Activated CD8-positive, alpha-beta memory T cell treated with anti-CD3 and anti-CD28 coated beads for 36 hours (primary cell): ENCODE measurements around the gene PTN. TPM values are rescaled to one million over a fixed set of nuclear protein-coding genes. Genes with fewer than 3 reads are reported as not detected.

Source experiments
- CTCF ChIA-PET: fragments of 350-600 bp; sonication (Branson Sonifier 250); formaldehyde crosslinking; loops from one replicate; lab custom pipeline; 2021; ENCODE audit warnings: antibody characterized with exemption; lab: Charles Lee
- POLR2A ChIA-PET: fragments of 350-600 bp; sonication (Branson Sonifier 250); formaldehyde crosslinking; loops from one replicate; lab custom pipeline; 2021; ENCODE audit warnings: antibody characterized with exemption; lab: Charles Lee
- total RNA-seq, 2 experiments: library from RNA; stranded (reverse); gene quantifications; one replicate each; pipeline ENCODE4 v1.2.3, GENCODE V29; 2021

Gene PTN, protein sequence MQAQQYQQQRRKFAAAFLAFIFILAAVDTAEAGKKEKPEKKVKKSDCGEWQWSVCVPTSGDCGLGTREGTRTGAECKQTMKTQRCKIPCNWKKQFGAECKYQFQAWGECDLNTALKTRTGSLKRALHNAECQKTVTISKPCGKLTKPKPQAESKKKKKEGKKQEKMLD
- not detected for total RNA-seq

DNA sequence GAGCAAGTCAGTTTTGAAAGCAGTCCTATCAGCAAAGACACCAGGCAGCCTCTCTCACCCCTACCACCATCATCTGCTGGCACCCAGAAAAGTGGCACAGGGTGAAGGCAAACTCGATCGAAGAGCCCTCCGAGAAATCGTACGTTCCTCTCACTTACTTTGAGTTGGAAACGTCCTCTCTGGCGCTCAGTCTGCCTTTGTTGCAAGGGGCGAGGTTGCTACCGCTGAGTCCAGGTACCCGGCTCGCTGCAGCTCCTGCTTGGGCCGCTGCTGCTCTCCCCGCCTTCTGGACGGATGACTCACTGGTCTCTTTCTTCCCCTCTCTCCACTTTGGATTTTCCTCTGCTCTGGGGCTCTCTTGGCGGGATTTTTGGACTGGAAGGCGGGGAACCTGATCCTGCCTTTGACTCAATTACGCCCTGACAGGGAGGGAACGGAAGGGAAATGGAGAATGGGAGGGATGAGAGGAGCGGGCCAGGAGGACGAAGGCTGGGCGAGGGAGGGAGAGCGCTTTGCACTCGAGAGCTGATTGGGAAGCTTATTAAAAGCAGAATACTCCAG is at the start of gene PTN:
Gene PTN, minus strand, starts transcription at position 453 of the 561 bp plus-strand sequence. CDS start 88,760 bp downstream, outside the sequence.
- ChIA-PET CTCF (no interaction called here), POLR2A (no interaction called here)

DNA sequence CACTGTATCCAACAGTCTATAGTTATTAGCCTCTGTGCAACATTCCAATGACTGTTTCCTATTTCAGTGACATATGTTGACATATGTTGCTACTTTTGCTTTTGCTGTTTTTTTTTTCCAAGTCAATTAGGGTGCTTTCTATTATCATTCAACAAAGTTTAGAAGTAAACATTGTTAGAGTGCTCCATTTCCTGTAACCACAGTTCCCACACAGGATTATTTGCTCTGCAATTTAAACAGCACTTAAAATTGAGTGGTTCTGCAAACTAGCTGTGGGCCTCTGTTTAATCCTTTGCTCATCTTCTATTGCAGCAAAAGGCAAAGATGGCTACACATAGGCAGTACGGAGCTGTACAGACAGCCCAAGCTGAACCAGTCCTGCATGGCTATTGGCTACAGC is 46.5 kb upstream of the PTN start:
- POLR2A ChIA-PET, result no interaction called here
- CTCF ChIA-PET, result no interaction called here

DNA sequence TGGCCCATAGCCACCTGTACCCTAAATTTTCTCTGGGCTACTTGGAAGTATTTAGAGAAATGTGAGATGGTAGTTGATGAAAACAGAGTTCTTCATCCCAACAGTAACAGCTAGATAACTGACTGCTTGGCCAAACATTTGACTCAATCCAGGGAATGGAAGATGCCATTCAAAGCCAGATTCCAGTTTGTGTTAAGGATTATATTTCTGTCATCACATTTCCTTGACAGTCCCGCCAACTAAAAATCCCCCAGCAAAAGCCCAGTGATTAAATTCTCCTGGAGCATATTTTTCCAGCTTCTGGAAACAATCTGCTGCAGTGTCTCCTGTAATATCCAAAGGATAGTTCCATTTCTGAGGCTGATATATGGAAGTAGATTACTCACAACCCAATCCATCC is 45.4 kb upstream of the PTN start:
- ChIA-PET CTCF (no interaction called here), POLR2A (no interaction called here)

DNA sequence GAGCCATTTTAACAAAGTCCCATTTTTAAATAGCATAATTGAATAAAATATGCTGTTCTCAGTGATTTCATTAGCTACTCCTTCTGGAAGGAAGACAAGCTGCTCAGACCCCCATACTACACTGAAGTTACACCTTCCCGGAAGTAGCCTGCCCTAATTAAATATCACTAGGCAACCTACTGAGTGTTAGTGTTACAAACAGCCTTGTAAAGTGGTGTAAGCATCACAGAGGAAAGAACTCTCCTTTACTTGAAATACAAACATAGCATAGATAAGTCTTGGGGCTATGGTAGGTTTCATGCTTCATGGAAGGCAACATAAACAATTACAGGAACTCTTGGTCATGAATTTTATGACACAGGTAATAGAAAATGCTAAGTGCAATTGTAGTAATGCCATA is 43.4 kb upstream of the PTN start:
- POLR2A ChIA-PET, result no interaction called here

DNA sequence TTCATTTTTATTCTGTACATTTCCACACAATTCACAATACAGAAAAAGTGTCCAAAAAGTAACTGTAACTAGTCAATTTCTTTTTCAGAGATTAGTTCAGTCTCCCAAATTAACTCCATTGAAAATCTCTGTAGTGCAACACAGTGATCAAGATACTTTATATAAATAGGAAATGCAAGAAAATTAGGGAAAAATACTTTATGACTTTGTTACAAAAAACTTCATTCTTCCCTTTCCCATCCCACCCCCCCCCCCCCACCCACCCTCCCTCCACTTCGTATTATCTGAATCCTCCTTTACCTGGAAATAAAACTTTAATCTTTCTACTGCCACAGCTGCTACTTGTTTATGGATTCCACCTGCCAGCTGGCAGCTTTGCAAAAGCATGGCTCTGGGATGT is 37.5 kb upstream of the PTN start:
- ChIA-PET CTCF (no interaction called here), POLR2A (no interaction called here)

More for the DNA sequence above, 43.4 kb upstream of the PTN start:
- CTCF ChIA-PET, result no interaction called here

DNA sequence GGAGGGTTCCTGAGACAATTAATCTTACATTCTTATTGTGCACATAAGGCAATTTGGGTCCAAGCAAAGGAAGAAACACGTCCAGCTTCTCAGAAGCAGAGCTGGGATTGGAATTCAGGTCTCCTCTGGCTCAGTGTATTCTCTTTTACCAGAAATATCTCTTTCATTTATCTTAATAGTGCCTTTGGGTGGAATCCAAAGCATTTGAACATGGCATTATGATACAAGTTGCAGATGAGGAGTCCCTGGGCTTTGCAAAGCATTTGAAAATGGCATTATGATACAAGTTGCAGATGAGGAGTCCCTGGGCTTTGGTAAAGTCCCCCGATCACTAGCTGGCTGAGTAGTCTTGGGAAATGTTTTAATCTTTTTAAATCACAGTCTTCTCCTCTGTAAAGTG is 30.0 kb upstream of the PTN start:
- CTCF ChIA-PET, result no interaction called here
- POLR2A ChIA-PET, result no interaction called here

DNA sequence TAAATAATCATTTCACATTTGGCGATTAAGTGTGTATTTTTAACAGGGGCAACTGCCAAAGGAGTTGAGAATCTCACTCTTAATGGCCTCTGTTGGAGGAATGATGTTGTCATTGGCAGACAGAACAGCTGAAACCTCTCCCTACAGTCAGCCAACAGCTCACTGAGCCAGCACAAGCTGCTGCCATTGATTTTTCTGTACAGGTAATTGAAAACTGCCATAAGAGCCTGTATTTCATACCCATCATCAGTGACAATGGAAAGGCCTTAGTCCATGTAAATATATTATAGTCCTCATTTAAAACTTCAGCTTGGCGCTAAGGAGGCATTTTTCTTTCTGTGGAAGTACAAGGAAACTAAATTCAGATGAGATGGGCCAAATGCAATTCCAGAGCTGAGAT is 28.1 kb upstream of the PTN start:
- CTCF ChIA-PET, result no interaction called here
- POLR2A ChIA-PET, result no interaction called here

DNA sequence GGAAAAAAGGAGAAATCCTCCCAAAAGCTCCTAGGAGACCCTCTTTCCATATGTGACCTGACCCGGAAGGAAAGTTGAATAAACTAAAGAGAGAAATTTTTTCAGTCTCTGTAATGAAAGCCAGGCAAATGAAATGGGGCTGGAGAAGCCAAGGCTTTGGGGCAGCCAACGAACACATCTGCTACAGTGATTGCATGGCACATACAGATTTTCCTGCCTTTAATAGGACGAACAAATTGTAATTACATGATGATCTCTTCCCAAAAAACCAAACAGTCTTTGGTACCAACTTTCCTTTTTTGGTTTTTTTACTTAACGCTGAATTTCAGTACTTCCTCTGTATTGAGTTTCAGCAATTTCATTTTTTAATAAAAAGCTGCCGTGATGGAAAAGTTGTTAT is 23.5 kb upstream of the PTN start:
- CTCF ChIA-PET, result no interaction called here
- POLR2A ChIA-PET, result no interaction called here

DNA sequence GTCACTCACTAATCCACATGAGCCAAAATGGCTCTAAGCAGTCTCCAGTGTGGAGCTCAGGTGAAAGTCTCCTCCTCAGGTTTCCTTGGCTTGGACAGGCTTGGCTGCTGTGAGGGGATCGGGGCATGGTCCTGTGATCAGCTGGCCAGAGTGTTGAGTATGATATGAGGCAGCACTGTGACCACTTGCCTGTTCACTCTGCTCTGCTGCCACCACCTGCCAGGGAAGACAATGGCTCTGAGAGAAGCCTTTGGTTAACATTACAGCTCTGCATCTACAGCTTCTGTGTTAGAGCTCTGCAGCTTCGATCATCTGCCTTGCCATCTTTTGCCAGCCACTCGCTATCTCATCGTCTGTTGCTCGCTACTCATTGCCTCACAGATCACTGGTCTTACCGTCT is 20.1 kb upstream of the PTN start:
- ChIA-PET CTCF (no interaction called here), POLR2A (no interaction called here)

DNA sequence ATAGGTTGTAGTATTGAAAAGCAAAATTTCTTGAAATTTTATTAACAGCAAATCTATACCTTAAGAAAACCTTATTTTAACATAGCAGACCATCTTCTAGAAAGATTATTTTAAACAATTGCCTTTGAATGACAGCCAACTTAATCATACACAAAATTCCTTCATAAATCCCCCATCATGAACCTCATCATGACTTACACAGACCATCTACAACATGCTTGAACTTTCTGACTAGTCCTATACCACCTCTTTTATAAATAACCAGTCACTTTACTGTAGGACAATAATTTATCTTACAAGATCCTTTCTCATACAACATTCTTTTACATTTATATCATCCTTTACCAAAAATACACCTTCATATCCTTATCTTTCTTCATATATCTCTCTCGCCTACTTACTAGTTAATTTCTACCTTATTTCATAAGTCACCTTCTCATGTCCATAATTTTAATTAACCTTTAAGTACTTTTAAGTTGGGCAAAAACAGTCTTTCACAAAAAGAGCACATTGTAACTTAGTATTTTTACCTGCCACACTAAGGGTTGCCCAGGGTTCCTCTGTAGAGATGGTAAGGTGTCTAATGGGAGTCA is 16.6 kb upstream of the PTN start:
- ChIA-PET CTCF (interaction anchor here (0.6 kb wide), 1 partner anchor 138 kb away, joined by 4 read pairs; no protein-coding TSS in a partner anchor), POLR2A (no interaction called here)

DNA sequence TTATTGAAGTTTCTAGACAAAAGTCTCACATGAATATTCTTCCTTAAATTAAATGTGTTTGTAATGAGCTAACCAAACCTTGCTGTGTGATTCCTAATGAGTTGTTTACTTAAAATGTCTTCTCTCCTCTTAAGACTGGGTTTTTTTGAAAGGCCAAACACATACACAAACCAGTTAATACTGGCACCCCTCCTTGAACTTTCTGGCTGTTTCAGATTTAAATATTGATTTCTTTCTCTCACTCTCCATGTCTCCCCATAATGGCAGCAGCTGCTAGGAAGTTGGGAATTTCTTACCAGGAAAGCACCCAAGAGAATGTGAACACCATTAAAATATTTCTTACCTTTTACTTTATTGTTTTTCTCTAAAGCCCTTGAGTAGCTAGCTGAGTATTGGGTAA is 11.4 kb upstream of the PTN start:
- ChIA-PET POLR2A (no interaction called here), CTCF (no interaction called here)

DNA sequence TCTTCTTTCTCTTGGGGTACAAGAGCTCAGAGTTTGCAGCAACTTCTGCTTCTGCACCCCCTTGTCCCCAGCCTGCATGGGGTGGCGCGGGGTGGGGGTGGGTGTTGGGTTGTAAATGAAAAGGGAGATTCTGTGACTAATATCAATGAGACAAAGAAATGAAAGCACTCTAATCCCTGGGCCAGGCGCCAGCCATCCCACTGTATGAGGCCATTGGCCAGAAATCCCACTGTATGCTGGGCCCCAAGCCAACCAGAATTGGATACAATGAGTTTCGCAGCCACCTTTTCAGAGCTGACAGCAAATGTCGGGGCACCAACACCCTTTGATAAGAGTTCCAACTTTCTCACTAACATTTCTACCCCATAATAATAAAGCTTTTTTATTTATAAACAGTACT is 10.9 kb upstream of the PTN start:
- CTCF ChIA-PET, result no interaction called here
- POLR2A ChIA-PET, result no interaction called here

DNA sequence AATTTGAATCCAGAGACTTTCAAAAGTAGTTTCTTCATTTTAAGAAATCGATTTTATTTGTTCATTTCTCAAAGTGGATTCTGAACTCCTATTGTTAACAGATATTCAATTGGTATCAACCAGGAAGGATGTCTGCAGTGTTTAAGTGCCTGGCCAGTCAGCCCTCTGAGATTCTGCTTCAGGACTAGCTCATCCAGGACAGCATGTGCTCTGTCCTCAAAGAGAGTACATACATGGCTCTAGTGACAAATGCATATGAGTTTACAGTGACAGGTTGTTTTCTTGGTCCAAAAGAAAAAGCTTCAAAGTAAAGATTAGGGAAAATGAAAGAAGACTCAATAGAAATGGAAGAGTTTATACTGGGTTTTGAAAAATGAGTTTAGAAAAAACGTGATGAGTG is 8.4 kb upstream of the PTN start:
- POLR2A ChIA-PET, result no interaction called here

DNA sequence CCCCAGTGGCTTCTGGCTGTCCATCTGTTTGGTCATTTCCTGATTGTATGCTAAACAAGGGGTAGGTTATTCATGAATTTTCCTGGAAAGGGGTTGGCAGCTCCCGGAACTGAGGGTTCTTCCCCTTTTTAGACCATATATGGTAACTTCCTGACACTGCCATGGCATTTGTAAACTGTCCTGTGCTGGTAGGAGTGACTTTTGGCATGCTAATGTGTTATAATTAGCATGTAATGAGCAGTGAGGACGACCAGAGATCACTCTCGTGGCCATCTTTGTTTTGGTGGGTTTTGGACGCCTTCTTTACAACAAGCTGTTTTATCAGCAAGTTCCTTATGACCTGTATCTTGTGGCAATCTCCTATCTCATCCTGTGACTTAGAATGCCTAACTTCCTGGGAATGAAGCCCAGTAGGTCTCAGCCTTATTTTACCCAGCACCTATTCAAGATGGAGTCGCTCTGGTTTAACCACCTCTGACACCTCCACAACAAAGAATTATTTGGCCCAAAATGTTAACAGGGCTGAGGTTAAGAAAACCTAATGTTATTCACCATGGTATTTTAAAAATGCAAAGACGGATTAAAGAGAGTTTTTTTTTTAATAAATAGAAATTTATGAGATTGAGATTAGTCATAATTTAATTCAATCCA is 2.4 kb upstream of the PTN start:
- ChIA-PET POLR2A (no interaction called here), CTCF (no interaction called here)

More for the DNA sequence above, 8.4 kb upstream of the PTN start:
- CTCF ChIA-PET, result no interaction called here

DNA sequence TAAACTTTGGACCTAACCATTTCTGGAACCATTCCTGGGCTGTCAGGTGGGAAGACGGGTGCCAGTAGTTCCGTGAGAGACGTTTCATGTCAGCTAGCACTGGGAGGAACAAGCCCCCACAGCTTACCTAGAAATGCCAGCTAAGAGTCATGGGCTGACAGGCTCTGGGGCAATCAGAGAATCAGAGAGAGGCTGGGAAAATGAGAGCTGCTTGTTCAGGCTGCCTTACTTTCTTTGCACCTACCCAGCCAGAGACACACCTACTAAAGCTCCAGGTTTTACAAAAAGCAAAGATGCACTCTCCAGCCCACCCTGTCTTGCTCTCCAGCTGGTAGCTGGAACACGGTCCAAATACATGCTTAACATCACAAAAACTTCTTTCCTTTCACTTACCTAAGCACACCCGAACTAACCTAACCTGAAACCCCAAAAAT is 688 bp downstream of the PTN start:
- CTCF ChIA-PET, result no interaction called here
- POLR2A ChIA-PET, result no interaction called here

DNA sequence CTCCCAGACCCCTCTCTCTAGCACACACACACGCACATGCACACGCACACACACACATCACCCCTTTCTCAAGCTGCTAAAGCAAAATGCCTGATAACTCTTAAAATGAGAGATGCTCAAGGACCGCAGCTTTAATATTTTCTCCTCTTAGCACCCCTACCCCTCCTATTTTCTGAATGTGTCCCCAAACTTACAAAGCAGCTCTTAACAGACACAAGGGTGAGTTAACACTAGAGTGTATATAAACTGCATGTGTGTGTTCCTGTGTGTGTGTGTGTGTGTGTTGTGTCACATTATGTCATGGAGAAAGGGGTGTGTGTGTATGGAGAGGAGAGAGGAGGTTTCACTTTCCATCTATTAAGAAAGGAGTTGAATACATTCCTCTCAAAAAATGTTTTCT is 1.3 kb downstream of the PTN start:
- CTCF ChIA-PET, result no interaction called here
- POLR2A ChIA-PET, result no interaction called here

DNA sequence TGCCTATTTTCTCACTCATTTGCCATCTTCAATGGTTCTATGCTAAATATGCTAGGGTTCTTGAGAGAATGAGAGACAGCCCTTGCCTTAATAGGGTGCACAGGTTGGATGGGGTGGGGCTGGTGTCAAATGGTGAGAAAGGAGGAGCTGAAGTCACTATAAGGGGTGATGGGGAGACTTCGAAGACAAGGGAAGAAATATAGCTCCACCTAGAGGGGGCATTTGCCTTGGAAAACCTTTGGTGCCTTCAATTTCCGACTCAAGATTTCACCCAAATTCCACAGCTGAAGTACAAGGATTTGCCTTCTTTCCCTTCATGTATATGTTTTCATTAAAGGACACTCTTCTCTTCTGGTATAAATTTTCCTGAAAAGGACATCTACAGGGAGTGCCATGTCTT is 5.6 kb downstream of the PTN start:
- CTCF ChIA-PET, result no interaction called here

DNA sequence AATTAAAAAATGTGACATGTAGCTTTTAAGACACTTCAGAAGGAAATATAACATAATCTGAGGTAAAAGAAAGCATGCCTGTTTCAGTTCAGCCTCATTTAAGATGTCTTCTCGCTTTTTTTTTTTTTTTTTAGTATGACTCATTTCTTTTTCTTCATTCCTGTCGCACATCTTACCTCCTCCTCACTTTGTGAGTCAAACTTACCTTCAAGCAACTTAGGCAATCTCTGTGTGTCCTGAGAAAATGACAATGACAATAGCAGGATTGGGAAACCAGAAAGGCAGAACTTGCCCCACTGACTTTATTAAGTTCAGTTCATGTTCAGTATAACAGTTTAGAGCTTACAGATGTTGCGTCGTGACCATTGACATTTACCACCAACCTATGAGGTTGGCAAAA is 7.7 kb downstream of the PTN start:
- POLR2A ChIA-PET, result no interaction called here

More for the DNA sequence above, 5.6 kb downstream of the PTN start:
- POLR2A ChIA-PET, result no interaction called here

DNA sequence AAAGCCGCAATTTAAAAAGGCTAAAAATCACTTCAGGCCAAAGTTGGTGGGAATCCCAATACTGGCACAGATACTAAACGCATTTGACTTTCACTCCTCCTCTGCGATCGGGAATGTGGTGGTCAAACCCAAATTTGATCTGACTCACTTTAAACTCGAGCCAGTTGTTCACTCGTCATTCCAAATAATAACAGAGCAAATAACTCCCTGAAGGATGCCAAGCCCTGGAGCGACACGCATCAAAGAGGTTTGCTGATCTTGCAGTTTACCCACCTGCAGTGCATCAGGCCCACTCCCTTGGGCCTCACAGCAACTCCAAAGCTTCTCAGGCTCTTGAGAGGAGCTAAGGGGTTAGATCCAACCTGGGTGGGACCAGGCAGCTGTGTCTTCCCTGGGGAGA is 12.2 kb downstream of the PTN start:
- ChIA-PET POLR2A (no interaction called here), CTCF (no interaction called here)

More for the DNA sequence above, 7.7 kb downstream of the PTN start:
- CTCF ChIA-PET, result interaction anchor here (0.7 kb wide), 1 partner anchor 339 kb away, joined by 3 read pairs; no protein-coding TSS in a partner anchor

DNA sequence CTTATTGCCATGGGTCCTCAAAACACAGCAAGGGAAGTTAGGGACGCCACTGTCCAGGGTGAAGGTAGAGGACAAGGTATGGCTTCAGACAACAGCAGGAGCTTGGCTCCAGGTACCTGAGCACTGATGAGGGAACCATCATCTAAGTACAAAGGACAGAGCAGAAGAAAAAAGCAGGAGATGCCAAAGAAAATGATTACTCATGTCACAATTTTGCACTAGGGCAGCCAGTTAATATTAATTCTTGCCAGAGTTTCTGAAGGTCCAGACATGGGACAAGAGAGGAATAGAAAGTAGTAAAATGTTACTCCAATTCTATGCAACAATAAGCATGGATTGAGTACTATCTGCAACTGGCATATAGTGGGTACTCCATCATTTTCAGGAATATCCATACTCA is 14.1 kb downstream of the PTN start:
- ChIA-PET CTCF (interaction anchor here (0.5 kb wide), 1 partner anchor 270 kb away, joined by 3 read pairs; no protein-coding TSS in a partner anchor), POLR2A (no interaction called here)
